Measurements from ENCODE around the gene TMX1.

Gene TMX1

GRCh38 chr14:51253880-51254279 is 13.8 kb downstream of the TMX1 start:
- DNase-seq (ENCODE audit: low read depth) = no peak
- in situ Hi-C loops (cut with HindIII; ENCODE audit: low sequenced_read_pairs) = no loop called here
- no peak for TF ChIP-seq CTCF (IDR thresholded peaks at IDR 0.05; ENCODE audit: low read depth, low read length, missing control alignments)
- no peak overlapping the region for H3K4me3 ChIP-seq (ENCODE audit: low read depth, low read length)

- in situ Hi-C loops (cut with HindIII; ENCODE audit: low sequenced_read_pairs) = no loop called here
- TF ChIP-seq CTCF (IDR thresholded peaks at IDR 0.05; ENCODE audit: low read depth, low read length, missing control alignments) = no peak
These were observed 18.2 kb downstream of the TMX1 start for GRCh38 chr14:51258280-51258679.

GRCh38 chr14:51258788-51259187 is 18.7 kb downstream of the TMX1 start:
- in situ Hi-C loops (cut with HindIII; ENCODE audit: low sequenced_read_pairs) = no loop called here
- H3K4me3 ChIP-seq (ENCODE audit: low read depth, low read length) = no peak overlapping the region
- no peak for TF ChIP-seq CTCF (IDR thresholded peaks at IDR 0.05; ENCODE audit: low read depth, low read length, missing control alignments)
- no peak for DNase-seq (ENCODE audit: low read depth)

More at GRCh38 chr14:51258280-51258679, 18.2 kb downstream of the TMX1 start:
- no peak for DNase-seq (ENCODE audit: low read depth)
- H3K4me3 ChIP-seq (ENCODE audit: low read depth, low read length) = no peak overlapping the region

- in situ Hi-C loops (cut with HindIII; ENCODE audit: low sequenced_read_pairs) = no loop called here
- no peak for DNase-seq (ENCODE audit: low read depth)
- no peak for TF ChIP-seq CTCF (IDR thresholded peaks at IDR 0.05; ENCODE audit: low read depth, low read length, missing control alignments)
- H3K4me3 ChIP-seq (ENCODE audit: low read depth, low read length) = no peak overlapping the region
These were observed 20.2 kb downstream of the TMX1 start for GRCh38 chr14:51260225-51260624.

- H3K4me3 ChIP-seq (ENCODE audit: low read depth, low read length) = no peak overlapping the region
- in situ Hi-C loops (cut with HindIII; ENCODE audit: low sequenced_read_pairs) = no loop called here
- no peak for DNase-seq (ENCODE audit: low read depth)
- TF ChIP-seq CTCF (IDR thresholded peaks at IDR 0.05; ENCODE audit: low read depth, low read length, missing control alignments) = no peak
These were observed 21.1 kb downstream of the TMX1 start for GRCh38 chr14:51261151-51261550.

- no peak overlapping the region for H3K4me3 ChIP-seq (ENCODE audit: low read depth, low read length)
- TF ChIP-seq CTCF (IDR thresholded peaks at IDR 0.05; ENCODE audit: low read depth, low read length, missing control alignments) = no peak
- no peak for DNase-seq (ENCODE audit: low read depth)
- in situ Hi-C loops (cut with HindIII; ENCODE audit: low sequenced_read_pairs) = no loop called here
These were observed 22.8 kb downstream of the TMX1 start for GRCh38 chr14:51262868-51263267.

GRCh38 chr14:51269634-51270033 is 29.6 kb downstream of the TMX1 start:
- DNase-seq (ENCODE audit: low read depth) = no peak
- in situ Hi-C loops (cut with HindIII; ENCODE audit: low sequenced_read_pairs) = no loop called here

More at GRCh38 chr14:51269634-51270033, 29.6 kb downstream of the TMX1 start:
- H3K4me3 ChIP-seq (ENCODE audit: low read depth, low read length) = no peak overlapping the region
- no peak for TF ChIP-seq CTCF (IDR thresholded peaks at IDR 0.05; ENCODE audit: low read depth, low read length, missing control alignments)
